ENCODE measurements around the gene B3GALNT2. TPM values are rescaled to one million over a fixed set of nuclear protein-coding genes. Genes with fewer than 3 reads are reported as not detected.

The B3GALNT2 gene
- total and polyA plus RNA-seq, 2 of the 8 experiments (the other 6 are each of a cell fraction or from before 2014, with no cell fraction given) = 15.4 to 39.4 TPM

GRCh38 chr1:235408503-235408960, 95.7 kb downstream of the B3GALNT2 start:
- FAIRE-seq = no peak
- Histone ChIP-seq H3K79me1 (ENCODE audit: low read depth, low read length) (no peaks in the 10 kb centered on the region), H3K18ac (ENCODE audit: extremely low read depth, low read length) (no peak overlapping the region), H2AK5ac (ENCODE audit: low read depth, low read length) (no peak overlapping the region), H3K4ac (replicated peaks; ENCODE audit: insufficient read length, low read depth, low read length) (no peak overlapping the region), H3K4me1 (replicated peaks in 1 of 4; ENCODE audit: control insufficient read depth in 3 of 4, insufficient read depth in 4 of 4, low read length in 3 of 4) (no peaks in the 10 kb centered on the region), H3K4me3 (ENCODE audit: extremely low read depth in 1 of 4, insufficient read depth in 2 of 4, low read depth in 3 of 4, low read length in 4 of 4) (no peak overlapping the region), H3K9me3 (ENCODE audit: insufficient read depth in 2 of 2, low read depth in 1 of 2, low read length in 1 of 2) (no peaks in the 10 kb centered on the region), H4K20me1 (replicated peaks in 1 of 2; ENCODE audit: control insufficient read depth in 1 of 2, insufficient read depth in 2 of 2, low read length in 2 of 2) (peaks cover 0 to 1% of the 10 kb centered on the region in 2 experiments), H4K91ac (replicated peaks; ENCODE audit: insufficient read length, low read length) (no peak overlapping the region), H2BK120ac (replicated peaks; ENCODE audit: low read depth, low read length) (no peak overlapping the region), H2BK15ac (ENCODE audit: low read length) (no peak overlapping the region), H3K79me2 (ENCODE audit: control insufficient read depth in 1 of 2, insufficient read depth in 2 of 2, low read length in 2 of 2) (no peaks in the 10 kb centered on the region; a peak in 1 of 4 replicates), H3K27ac (ENCODE audit: low read depth, low read length) (no peak overlapping the region), H4K5ac (ENCODE audit: insufficient read length, low read depth, low read length) (no peak overlapping the region), H3K27me3 (replicated peaks in 1 of 4; ENCODE audit: control insufficient read depth in 3 of 4, extremely low read depth in 1 of 4, insufficient read depth in 3 of 4, low read length in 3 of 4) (no peaks in the 10 kb centered on the region), H3K14ac (ENCODE audit: insufficient read length) (no peak overlapping the region), H2BK5ac (ENCODE audit: low read depth, low read length) (no peak overlapping the region), H2BK12ac (ENCODE audit: low read depth, low read length) (no peak overlapping the region), H3K23me2 (ENCODE audit: low read depth, low read length) (no peaks in the 10 kb centered on the region), H3K9ac (replicated peaks in 1 of 4; ENCODE audit: extremely low read depth in 1 of 4, low read depth in 3 of 4, low read length in 3 of 4) (no peak overlapping the region), H3K36me3 (ENCODE audit: control insufficient read depth in 2 of 4, insufficient read depth in 4 of 4, low read length in 3 of 4) (0 out of 8 replicates have a peak, but pooled peaks cover 0 to 3% (median 0%) of the 10 kb centered on the region in 4 experiments), H3K4me2 (ENCODE audit: insufficient read depth in 1 of 2, low read depth in 2 of 2, low read length in 2 of 2) (no peak overlapping the region), H3K23ac (ENCODE audit: insufficient read length) (no peak overlapping the region), H4K8ac (ENCODE audit: extremely low read depth, insufficient read depth, low read length) (no peak overlapping the region), H2BK20ac (ENCODE audit: low read length) (no peak overlapping the region), H3K56ac (replicated peaks; ENCODE audit: insufficient read length, low read depth, low read length) (no peak overlapping the region), H2AFZ (ENCODE audit: low read length) (no peak overlapping the region)
- no peak for TF ChIP-seq MAX (IDR thresholded peaks at IDR 0.05)
- no peak for TF ChIP-seq TAF7 (optimal IDR thresholded peaks at IDR 0.05; ENCODE audit: borderline replicate concordance, low read depth, low read length)
- TF ChIP-seq SRF (IDR thresholded peaks at IDR 0.05; ENCODE audit: low read depth, low read length) = no peak
- no peak for TF ChIP-seq BRCA1 (IDR thresholded peaks at IDR 0.05; ENCODE audit: low read depth, low read length)
- TF ChIP-seq RBBP5 (IDR thresholded peaks at IDR 0.05; ENCODE audit: borderline replicate concordance, low read depth, low read length) = no peak
- TF ChIP-seq BCL11A (IDR thresholded peaks at IDR 0.05; ENCODE audit: low read depth in 2 of 2, low read length in 2 of 2) = no peak
- TF ChIP-seq BACH1 (IDR thresholded peaks at IDR 0.05; ENCODE audit: low read length) = no peak
- no peak for TF ChIP-seq HDAC6 (IDR thresholded peaks at IDR 0.05; ENCODE audit: low read depth, low read length)
- no peak for TF ChIP-seq CREB1 (IDR thresholded peaks at IDR 0.05)
- no peak for TF ChIP-seq NRF1 (IDR thresholded peaks at IDR 0.05; ENCODE audit: low read depth, low read length)
- TF ChIP-seq ATF3 (IDR thresholded peaks at IDR 0.05; ENCODE audit: insufficient read depth, low read depth, low read length) = no peak
- WGBS, 2 experiments (ENCODE audit: extremely low coverage in 1 of 2, insufficient coverage in 1 of 2, insufficient read length in 1 of 2, insufficient replicate concordance in 2 of 2, low coverage in 1 of 2, low lambda C conversion rate in 2 of 2, missing lambda C conversion rate in 1 of 2) = 95% methylated on average over 3 of the region's 3 CpGs; no CpG with 5 or more reads in 1 of the 2 experiments
- DNase-seq (ENCODE audit: low read depth in 1 of 2, low spot score in 2 of 2) = no peak
- CTCF ChIA-PET (ENCODE audit: partially characterized antibody) = interaction anchor here (0.7 to 1.3 kb wide), 2 partner anchors 10 to 77 kb away, joined by 3 to 8 read pairs; no protein-coding TSS in a partner anchor
- POLR2A ChIA-PET (ENCODE audit: partially characterized antibody) = interaction anchor here (0.7 kb wide), 1 partner anchor 256 kb away, joined by 3 read pairs; no protein-coding TSS in a partner anchor

Measured in H1 (cell line).